Stomach (tissue), 9 donors: ENCODE results near the gene SLC25A46. TPM values are rescaled to one million over a fixed set of nuclear protein-coding genes. Genes with fewer than 3 reads are reported as not detected.
"Not testable (repeated sequence)": the region's sequence is repeated elsewhere in the genome, so short reads cannot be mapped to it uniquely, and the experiment has no call there.

Experiments
- DNase-seq, 2 donors: peaks; one replicate each; pipeline versions ENCODE4 v3.0.0 to v3.0.0-alpha.2; 2013 to 2019
- H3K27ac ChIP-seq, 5 donors: fragments of 200-600 bp in 4 of 5; sonication (generic) in 4 of 5; one replicate each; pipeline ENCODE4 v1.5.1; 2013 to 2019; ENCODE audit warnings: mild to moderate bottlenecking in 1 of 5, moderate library complexity in 1 of 5
- H3K27me3 ChIP-seq, 3 donors: fragments of 200-600 bp; sonication (generic); one replicate each; pipeline ENCODE4 v1.5.1; 2017 to 2019; ENCODE audit warnings: mixed run types in 1 of 3
- H3K36me3 ChIP-seq, 4 donors: fragments of 200-600 bp; sonication (generic); 1 replicate in 3 of 4; 2 replicates in 1 of 4; pipeline ENCODE4 v1.5.1; 2016 to 2019
- H3K4me1 ChIP-seq, 4 donors: fragments of 200-600 bp; sonication (generic); one replicate each; pipeline ENCODE4 v1.5.1; 2016 to 2019
- H3K4me3 ChIP-seq, 4 donors: fragments of 200-600 bp; sonication (generic) in 3 of 4; one replicate each; pipeline ENCODE4 v1.5.1; 2016 to 2019; ENCODE audit warnings: mild to moderate bottlenecking in 1 of 4
- H3K9me3 ChIP-seq, 4 donors: fragments of 200-600 bp; sonication (generic); one replicate each; pipeline ENCODE4 v1.5.1; 2016 to 2019
- CTCF ChIP-seq, 7 experiments: fragments of 450-650 bp in 4 of 7; fragments of 200-600 bp in 3 of 7; sonication (generic) in 3 of 7; IDR thresholded peaks; one replicate each; pipeline ENCODE4 v1.5.1; 2016 to 2019; ENCODE audit warnings: antibody characterized with exemption in 7 of 7, control low read depth in 2 of 7, mild to moderate bottlenecking in 1 of 7
- EP300 ChIP-seq: sonication (generic); formaldehyde crosslinking; IDR thresholded peaks from one replicate; pipeline ENCODE4 v1.6.1; 2017; ENCODE audit warnings: antibody characterized with exemption
- POLR2A ChIP-seq, 4 donors: fragments of 450-650 bp; IDR thresholded peaks; one replicate each; pipeline ENCODE4 v1.6.1; 2016; ENCODE audit warnings: antibody characterized with exemption in 4 of 4, control low read depth in 2 of 4, mild to moderate bottlenecking in 1 of 4, moderate library complexity in 1 of 4
- POLR2AphosphoS5 ChIP-seq, 3 donors: sonication (generic); formaldehyde crosslinking; IDR thresholded peaks; one replicate each; pipeline ENCODE4 v1.6.1; 2016; ENCODE audit warnings: antibody characterized with exemption in 3 of 3
- WGBS, 5 donors: extraction: QIAGEN DNeasy Blood & Tissue Kit in 3 of 5; methylation state at CpG; one replicate each; pipeline versions ENCODE4 v1.1.5 to v1.1.7; 2013 to 2018; 5-methylcytosine and 5-hydroxymethylcytosine counted together
- intact Hi-C: fragments of 100-400 bp; cut with DNase I; formaldehyde crosslinking; loops from one replicate; pipeline ENCODE4 v1.15.1; 2023; ENCODE audit warnings: low total_unique reads
- polyA plus RNA-seq, 3 donors: library from polyadenylated mRNA; stranded (reverse); fragments of 200-250 nt; gene quantifications; one replicate each; pipeline ENCODE4 v1.2.3, GENCODE V29; 2013
- total RNA-seq, 5 donors: library from RNA; depleted of rRNA; stranded (reverse); fragments of >200 nt; gene quantifications; one replicate each; pipeline versions ENCODE4 v1.1.0 to v1.2.3, GENCODE V29; 2014 to 2016
- donor health status: healthy with polysubstance abuse.
- donor health status: Bipolar disorder and iron deficiency.
- donor health status: healthy.

SLC25A46 gene
- total and polyA plus RNA-seq, 8 donors, result 10.5 to 106 (median 32.4) TPM

GRCh38 chr5:110770286-110770685 is 31.5 kb downstream of the SLC25A46 start:
- Histone ChIP-seq H3K9me3 (no peaks in the 10 kb centered on the region), H3K4me3 (no peak overlapping the region), H3K27ac (no peak overlapping the region), H3K4me1 (no peaks in the 10 kb centered on the region), H3K27me3 (no peaks in the 10 kb centered on the region), H3K36me3 (no peaks in the 10 kb centered on the region)
- no peak for DNase-seq
- no peak for TF ChIP-seq EP300
- TF ChIP-seq CTCF (IDR thresholded peaks at IDR 0.05), result no peak
- no peak for TF ChIP-seq POLR2A (IDR thresholded peaks at IDR 0.05)
- no peak for TF ChIP-seq POLR2AphosphoS5 (IDR thresholded peaks at IDR 0.05)
- intact Hi-C loops, result no loop called here

GRCh38 chr5:110784901-110785300 is 46.1 kb downstream of the SLC25A46 start:
- H3K9me3 ChIP-seq, result peaks cover 0 to 5% (median 2%) of the 10 kb centered on the region in 4 donors
- TF ChIP-seq POLR2AphosphoS5 (IDR thresholded peaks at IDR 0.05), result no peak
- TF ChIP-seq POLR2A (IDR thresholded peaks at IDR 0.05), result no peak
- no peak for TF ChIP-seq CTCF (IDR thresholded peaks at IDR 0.05)
- TF ChIP-seq EP300, result no peak
- no peak overlapping the region for H3K4me3 ChIP-seq
- no peaks in the 10 kb centered on the region for H3K36me3 ChIP-seq
- H3K27me3 ChIP-seq, result no peaks in the 10 kb centered on the region
- H3K27ac ChIP-seq, result no peak overlapping the region
- DNase-seq, result no peak
- intact Hi-C loops, result no loop called here
- no peaks in the 10 kb centered on the region for H3K4me1 ChIP-seq

- TF ChIP-seq POLR2AphosphoS5 (IDR thresholded peaks at IDR 0.05), result peak in 1 of 3 donors; percentile 25
- no peak for TF ChIP-seq CTCF (IDR thresholded peaks at IDR 0.05)
- no peak for TF ChIP-seq POLR2A (IDR thresholded peaks at IDR 0.05)
- TF ChIP-seq EP300, result no peak
- WGBS, 5 donors, result 56 to 75% (median 60%) methylated on average over 1 of the region's 1 CpG
These were observed 46.5 kb downstream of the SLC25A46 start for GRCh38 chr5:110785356-110785755.

GRCh38 chr5:110788006-110788405 is 49.2 kb downstream of the SLC25A46 start:
- H3K4me3 ChIP-seq, intact Hi-C loops, H3K4me1 ChIP-seq, DNase-seq, H3K9me3 ChIP-seq, H3K27ac ChIP-seq, H3K27me3 ChIP-seq, H3K36me3 ChIP-seq: not testable (repeated sequence)
- WGBS, 5 donors, result 92 to 96% (median 94%) methylated on average over 3 of the region's 3 CpGs

More at GRCh38 chr5:110785356-110785755, 46.5 kb downstream of the SLC25A46 start:
- H3K27me3 ChIP-seq, result no peaks in the 10 kb centered on the region
- H3K4me1 ChIP-seq, result no peaks in the 10 kb centered on the region
- intact Hi-C loops, result no loop called here
- no peak overlapping the region for H3K27ac ChIP-seq
- DNase-seq, result no peak
- H3K9me3 ChIP-seq, result peaks cover 0 to 5% (median 2%) of the 10 kb centered on the region in 4 donors
- H3K4me3 ChIP-seq, result no peak overlapping the region
- no peaks in the 10 kb centered on the region for H3K36me3 ChIP-seq

- Histone ChIP-seq H3K27me3 (no peaks in the 10 kb centered on the region), H3K4me3 (no peak overlapping the region), H3K4me1 (no peaks in the 10 kb centered on the region), H3K9me3 (peaks cover 0 to 5% (median 2%) of the 10 kb centered on the region in 4 donors), H3K36me3 (no peaks in the 10 kb centered on the region), H3K27ac (no peak overlapping the region)
- peak in 1 of 2 donors; percentile 28 for DNase-seq
- 13 to 27% (median 26%) methylated on average over 1 of the region's 1 CpG for WGBS, 5 donors
- intact Hi-C loops, result no loop called here
- no peak for TF ChIP-seq POLR2AphosphoS5 (IDR thresholded peaks at IDR 0.05)
- TF ChIP-seq POLR2A (IDR thresholded peaks at IDR 0.05), result no peak
- TF ChIP-seq EP300, result no peak
- no peak for TF ChIP-seq CTCF (IDR thresholded peaks at IDR 0.05)
These were observed 51.9 kb downstream of the SLC25A46 start for GRCh38 chr5:110790673-110791072.
